Erythroblast (primary cell): ENCODE results near the gene GPC6.

ENCODE experiments used
- DNase-seq, 2 experiments: peaks; one replicate each; lab custom pipeline; 2025; lab: John Stamatoyannopoulos, UW
- GATA1 ChIP-seq: IDR thresholded peaks from 2 replicates; pipeline ENCODE4 v1.6.1; 2011; ENCODE audit warnings: low read depth, mild to moderate bottlenecking, control low read depth, low read length, moderate library complexity
- POLR2A ChIP-seq: IDR thresholded peaks from 2 replicates; pipeline ENCODE4 v1.6.1; 2011; ENCODE audit warnings: mild to moderate bottlenecking, low read length

The GPC6 gene

GRCh38 chr13:94236872-94237271 is 1010.3 kb downstream of the GPC6 start:
- no peak for DNase-seq
- TF ChIP-seq GATA1 (no peak), POLR2A (no peak)

DNA sequence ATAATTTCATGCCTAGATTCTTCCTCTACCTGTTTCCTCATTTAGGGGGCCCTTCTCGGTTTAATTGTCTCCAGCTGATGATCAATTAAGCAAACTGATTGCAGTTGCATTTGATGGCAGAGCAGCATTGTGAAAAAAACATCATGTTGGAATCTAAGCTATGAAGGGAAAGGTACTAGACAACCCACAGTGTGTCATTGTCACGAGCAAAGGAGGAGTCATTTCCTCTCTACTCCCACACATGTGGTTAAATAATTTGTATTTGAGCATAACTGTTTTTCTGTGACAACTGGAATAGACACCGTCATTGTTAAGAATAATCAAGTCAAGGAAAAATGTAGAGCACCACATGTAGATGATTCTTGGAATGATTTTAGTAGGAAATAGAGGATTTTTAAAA is 1012.5 kb downstream of the GPC6 start:
- DNase-seq: no peak
- TF ChIP-seq POLR2A (no peak), GATA1 (no peak)

DNA sequence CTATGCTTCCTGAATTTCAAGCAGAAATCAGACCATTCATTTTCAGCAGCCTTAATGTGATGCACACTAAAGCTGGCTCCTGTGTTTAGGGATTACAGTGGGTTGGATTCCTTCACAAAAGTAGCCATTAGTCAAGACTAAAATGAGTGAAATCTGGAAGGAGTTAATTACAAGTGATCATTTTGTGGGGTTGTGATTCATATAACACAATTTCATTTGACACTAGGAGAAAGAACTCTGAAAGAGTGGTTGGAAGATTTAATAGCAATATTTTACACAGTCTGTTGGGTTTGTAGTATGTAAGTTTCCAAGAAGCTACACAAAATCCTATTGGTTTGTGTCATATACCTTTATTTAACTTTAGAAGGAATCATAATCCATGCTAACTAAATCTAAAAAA is 1015.9 kb downstream of the GPC6 start:
- TF ChIP-seq GATA1 (no peak), POLR2A (no peak)
- DNase-seq: no peak

GRCh38 chr13:94243551-94243950 is 1016.9 kb downstream of the GPC6 start:
- TF ChIP-seq POLR2A (no peak), GATA1 (no peak)
- DNase-seq: no peak

- DNase-seq: no peak
- TF ChIP-seq POLR2A (no peak), GATA1 (no peak)
These were observed 1019.9 kb downstream of the GPC6 start for GRCh38 chr13:94246495-94246894.

DNA sequence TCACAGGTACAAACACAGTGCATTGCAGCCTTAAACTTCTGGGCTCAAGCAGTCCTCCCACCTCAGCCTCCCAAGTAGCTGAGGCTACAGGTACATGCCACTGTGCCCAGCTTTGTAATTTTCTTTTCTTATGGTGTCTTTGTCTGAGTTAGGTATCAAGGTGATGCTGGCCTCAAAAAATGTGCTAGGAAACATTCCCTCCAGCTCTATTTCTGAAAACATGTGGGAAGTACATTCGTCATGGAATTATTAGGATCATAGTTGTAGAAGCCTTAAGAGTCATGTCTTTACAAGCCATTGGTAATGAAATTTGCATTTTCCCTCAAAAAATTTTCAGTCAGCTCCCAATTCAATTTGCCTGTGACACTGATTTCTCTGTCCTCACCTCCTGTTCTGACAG is 1021.3 kb downstream of the GPC6 start:
- TF ChIP-seq POLR2A (no peak), GATA1 (no peak)
- DNase-seq: no peak

GRCh38 chr13:94248454-94249228 is 1022.0 kb downstream of the GPC6 start:
- TF ChIP-seq GATA1 (no peak), POLR2A (no peak)
- DNase-seq: no peak

DNA sequence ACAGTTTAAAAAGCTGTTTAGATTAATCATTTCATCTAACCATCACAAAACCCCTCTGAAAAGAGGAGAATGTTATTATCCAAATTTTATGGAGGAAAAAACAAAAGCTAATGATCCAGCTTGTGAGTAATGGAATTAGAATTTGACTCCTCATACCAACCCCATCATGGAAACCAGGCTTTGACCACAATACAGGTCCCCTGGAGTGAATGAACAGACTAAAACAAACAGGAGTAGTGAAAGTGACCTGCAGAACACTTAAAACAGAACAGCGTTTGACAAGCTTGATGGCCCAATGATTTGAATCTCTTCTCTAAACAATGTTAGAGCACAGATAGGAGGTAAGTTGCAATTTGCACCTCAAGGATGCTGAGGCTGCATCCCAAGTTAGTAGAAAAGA is 1022.9 kb downstream of the GPC6 start:
- DNase-seq: no peak
- no peak for TF ChIP-seq POLR2A
- TF ChIP-seq GATA1: no peak

- DNase-seq: no peak
- TF ChIP-seq GATA1: no peak
- no peak for TF ChIP-seq POLR2A
These were observed 1025.4 kb downstream of the GPC6 start for GRCh38 chr13:94251831-94252608.

DNA sequence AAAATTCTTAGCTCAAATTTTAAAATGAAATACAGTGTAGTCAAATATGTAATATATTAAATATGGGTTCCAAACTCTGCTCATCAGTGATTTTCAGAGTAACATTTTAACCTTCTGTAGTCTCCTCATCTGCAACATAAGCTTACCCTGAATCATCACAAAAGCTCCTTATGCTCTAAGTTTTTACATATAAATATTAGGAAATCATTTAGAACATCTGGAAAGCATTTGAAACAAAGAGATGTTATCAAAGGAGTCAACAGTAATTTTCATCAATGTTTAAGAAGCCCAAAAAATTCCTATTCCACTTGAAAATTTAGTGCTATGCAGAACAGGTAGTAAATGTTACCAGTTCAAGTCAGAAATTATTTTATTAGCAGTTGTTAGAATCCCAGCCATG is 1028.1 kb downstream of the GPC6 start:
- TF ChIP-seq GATA1 (no peak), POLR2A (no peak)

GRCh38 chr13:94256721-94257120 is 1030.1 kb downstream of the GPC6 start:
- no peak for TF ChIP-seq POLR2A
- TF ChIP-seq GATA1: no peak
- DNase-seq: no peak

More for the DNA sequence above, 1028.1 kb downstream of the GPC6 start:
- DNase-seq: no peak

- no peak for DNase-seq
- TF ChIP-seq GATA1 (no peak), POLR2A (no peak)
These were observed 1033.4 kb downstream of the GPC6 start for GRCh38 chr13:94259984-94260383.

- TF ChIP-seq POLR2A: no peak
- TF ChIP-seq GATA1: no peak
- DNase-seq: no peak
These were observed 1034.6 kb downstream of the GPC6 start for GRCh38 chr13:94261163-94261562.

DNA sequence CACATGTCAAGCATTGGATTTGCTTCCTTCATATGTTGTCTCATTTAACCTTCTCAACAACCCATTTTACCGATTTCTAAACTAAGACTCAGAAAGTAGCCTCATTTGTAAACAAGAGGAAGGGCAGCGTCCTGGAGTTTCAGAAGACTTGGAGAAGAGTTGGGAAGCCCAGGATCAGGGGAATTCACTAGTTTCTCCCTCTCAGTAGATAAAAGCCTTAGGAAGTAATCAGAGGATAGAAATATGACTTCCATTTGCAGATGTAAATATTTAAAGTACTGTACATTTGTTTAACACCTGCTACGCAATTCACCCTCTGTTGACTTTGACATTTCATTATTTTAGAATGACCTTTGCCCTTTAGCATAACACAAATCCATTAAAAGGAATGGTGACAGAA is 1036.4 kb downstream of the GPC6 start:
- TF ChIP-seq POLR2A (no peak), GATA1 (no peak)

More for the DNA sequence above, 1036.4 kb downstream of the GPC6 start:
- no peak for DNase-seq
